Measurements from ENCODE around the gene GPBP1L1. TPM values are rescaled to one million over a fixed set of nuclear protein-coding genes. Genes with fewer than 3 reads are reported as not detected.

Gene GPBP1L1
- total RNA-seq, 1 experiment from 2014 or later, result 110 TPM

- Histone ChIP-seq H3K79me2 (ENCODE audit: insufficient read depth, low read length) (peaks cover 84% of the 10 kb centered on the region), H3K9me3 (ENCODE audit: control insufficient read depth in 1 of 2, insufficient read depth in 1 of 2, low read depth in 1 of 2, low read length in 2 of 2) (no peaks in the 10 kb centered on the region), H3K9me2 (ENCODE audit: insufficient read depth) (no peaks in the 10 kb centered on the region), H3K27me3 (ENCODE audit: insufficient read depth, low read length) (no peaks in the 10 kb centered on the region), H4K20me1 (ENCODE audit: insufficient read depth) (peaks cover 10% of the 10 kb centered on the region; the same call in 1 of the 2 replicates), H3K36me3 (ENCODE audit: control insufficient read depth in 1 of 2, insufficient read depth in 2 of 2, low read length in 2 of 2) (no peaks in the 10 kb centered on the region; a peak in 1 of 4 replicates), H3K27ac (ENCODE audit: low read depth, low read length) (no peak overlapping the region), H3K9ac (ENCODE audit: low read length) (no peak overlapping the region), H3K4me2 (ENCODE audit: low read length) (no peak overlapping the region), H3K4me3 (replicated peaks in 1 of 2; ENCODE audit: low read depth in 1 of 2, low read length in 2 of 2) (no peak overlapping the region), H3K4me1 (ENCODE audit: control insufficient read depth in 1 of 2, insufficient read depth in 2 of 2, low read length in 2 of 2) (peaks cover 3 to 11% of the 10 kb centered on the region in 2 experiments; a peak in 3 of 4 replicates), H2AFZ (ENCODE audit: low read depth, low read length, poor library complexity, severe bottlenecking) (no peak overlapping the region)
- intact Hi-C loops (cut with micrococcal nuclease), result loop anchor here (10.0 kb wide), 1 partner anchor 158 kb away; the partner anchor contains the start of gene PRDX1
- ChIA-PET POLR2A (no interaction called here), CTCF (no interaction called here), RAD21 (ENCODE audit: low non-redundant PET in 1 of 2, low total read pairs in 2 of 2, uncharacterized antibody in 2 of 2, unreplicated experiment in 2 of 2) (no interaction called here)
- TF ChIP-seq ELF1 (IDR thresholded peaks at IDR 0.05; ENCODE audit: borderline replicate concordance, low read depth) (no peak), SIN3A (IDR thresholded peaks at IDR 0.05; ENCODE audit: low read depth) (no peak)
- no peak for ATAC-seq
- no TSS peak for BruUV-seq (replicated peaks)
- DNase-seq (ENCODE audit: low read depth, low spot score), result no peak
Measured at GRCh38 chr1:45682942-45683341, 3.4 kb downstream of the GPBP1L1 start.

GRCh38 chr1:45679123-45679522, 7.2 kb downstream of the GPBP1L1 start:
- intact Hi-C loops (cut with micrococcal nuclease), result no loop called here
- H3K27ac ChIP-seq (ENCODE audit: low read depth, low read length), result no peak overlapping the region
- POLR2A ChIA-PET, result no interaction called here
- TF ChIP-seq REST (IDR thresholded peaks at IDR 0.05; ENCODE audit: low read depth), result no peak
- TF ChIP-seq CTCF (IDR thresholded peaks at IDR 0.05 in 2 of 3, conservative IDR thresholded peaks at IDR 0.05 in 1 of 3; ENCODE audit: borderline replicate concordance in 1 of 3, insufficient read depth in 1 of 3, low read depth in 2 of 3, low read length in 2 of 3), result no peak
- TF ChIP-seq EGR1 (IDR thresholded peaks at IDR 0.05; ENCODE audit: low read depth), result no peak
- TF ChIP-seq ATF3 (IDR thresholded peaks at IDR 0.05), result no peak
- TF ChIP-seq POLR2A (IDR thresholded peaks at IDR 0.05; ENCODE audit: borderline replicate concordance, extremely low read depth, insufficient read depth, insufficient read length), result no peak
- no peak for TF ChIP-seq EZH2 (IDR thresholded peaks at IDR 0.05)
- no peak for TF ChIP-seq ZNF274 (IDR thresholded peaks at IDR 0.05; ENCODE audit: low read depth, low read length)
- no peak for TF ChIP-seq ZFX (IDR thresholded peaks at IDR 0.05)
- H3K27me3 ChIP-seq (ENCODE audit: insufficient read depth, low read length), result no peaks in the 10 kb centered on the region
- H3K4me3 ChIP-seq (replicated peaks in 1 of 2; ENCODE audit: low read depth in 1 of 2, low read length in 2 of 2), result no peak overlapping the region
- no peak overlapping the region for H2AFZ ChIP-seq (ENCODE audit: low read depth, low read length, poor library complexity, severe bottlenecking)
- H3K4me2 ChIP-seq (ENCODE audit: low read length), result no peak overlapping the region
- no TSS peak for BruUV-seq (replicated peaks)
- no peaks in the 10 kb centered on the region for H3K9me3 ChIP-seq (ENCODE audit: control insufficient read depth in 1 of 2, insufficient read depth in 1 of 2, low read depth in 1 of 2, low read length in 2 of 2)
- CTCF ChIA-PET, result no interaction called here
- 0 out of 4 replicates have a peak, but pooled peaks cover 0 to 6% of the 10 kb centered on the region in 2 experiments for H3K36me3 ChIP-seq (ENCODE audit: control insufficient read depth in 1 of 2, insufficient read depth in 2 of 2, low read length in 2 of 2)
- peaks cover 97% of the 10 kb centered on the region for H3K79me2 ChIP-seq (ENCODE audit: insufficient read depth, low read length)
- DNase-seq (ENCODE audit: low read depth, low spot score) (no peak), ATAC-seq (no peak)
- H3K4me1 ChIP-seq (ENCODE audit: control insufficient read depth in 1 of 2, insufficient read depth in 2 of 2, low read length in 2 of 2), result no peaks in the 10 kb centered on the region
- RAD21 ChIA-PET (ENCODE audit: low non-redundant PET in 1 of 2, low total read pairs in 2 of 2, uncharacterized antibody in 2 of 2, unreplicated experiment in 2 of 2), result no interaction called here
- H3K9ac ChIP-seq (ENCODE audit: low read length), result no peak overlapping the region
- H3K9me2 ChIP-seq (ENCODE audit: insufficient read depth), result no peaks in the 10 kb centered on the region
- H4K20me1 ChIP-seq (ENCODE audit: insufficient read depth), result peaks cover 5% of the 10 kb centered on the region; the same call in 1 of the 2 replicates

Measured in HCT116 (cell line).